Peyer's patch (tissue), 4 donors: Measurements from ENCODE around the gene TMPRSS3. TPM values are rescaled to one million over a fixed set of nuclear protein-coding genes. Genes with fewer than 3 reads are reported as not detected.

Experiments
- DNase-seq, 3 donors: peaks; one replicate each; pipeline ENCODE4 v3.0.0-alpha.2; 2017 to 2019
- H3K27ac ChIP-seq, 4 donors: fragments of 200-600 bp; sonication (generic); one replicate each; pipeline ENCODE4 v1.5.1; 2016 to 2019
- H3K27me3 ChIP-seq, 2 donors: fragments of 200-600 bp; sonication (generic); one replicate each; pipeline ENCODE4 v1.5.1; 2019
- H3K36me3 ChIP-seq, 3 donors: fragments of 200-600 bp; sonication (generic); one replicate each; pipeline ENCODE4 v1.5.1; 2016 to 2019
- H3K4me1 ChIP-seq, 4 donors: fragments of 200-600 bp; sonication (generic); one replicate each; pipeline ENCODE4 v1.5.1; 2016 to 2019
- H3K4me3 ChIP-seq, 4 donors: fragments of 200-600 bp; sonication (generic); 1 replicate in 3 of 4; 2 replicates in 1 of 4; pipeline ENCODE4 v1.5.1; 2016 to 2019; ENCODE audit warnings: mild to moderate bottlenecking in 1 of 4
- H3K9me3 ChIP-seq, 4 donors: fragments of 200-600 bp; sonication (generic); one replicate each; pipeline ENCODE4 v1.5.1; 2016 to 2019; ENCODE audit warnings: mild to moderate bottlenecking in 1 of 4
- POLR2A ChIP-seq, 2 donors: fragments of 450-650 bp; IDR thresholded peaks; one replicate each; pipeline ENCODE4 v1.5.1; 2017; ENCODE audit warnings: antibody characterized with exemption in 2 of 2, mild to moderate bottlenecking in 2 of 2, moderate library complexity in 2 of 2
- total RNA-seq, 4 donors: library from RNA; depleted of rRNA; stranded (reverse); fragments of >200 nt; gene quantifications; one replicate each; pipeline ENCODE4 v1.1.0, GENCODE V29; 2016
- TF ChIP-seq, protein P1 (sequence below), 6 experiments: fragments of 450-650 bp in 4 of 6; fragments of 200-600 bp in 2 of 6; sonication (generic) in 1 of 6; IDR thresholded peaks; one replicate each; pipeline ENCODE4 v1.5.1; 2017 to 2019; ENCODE audit warnings: antibody characterized with exemption in 6 of 6, mild to moderate bottlenecking in 3 of 6, moderate library complexity in 1 of 6

The TMPRSS3 gene
- total RNA-seq, 4 donors from 2014 or later = 0.54 to 2.5 TPM; not detected in 2

DNA sequence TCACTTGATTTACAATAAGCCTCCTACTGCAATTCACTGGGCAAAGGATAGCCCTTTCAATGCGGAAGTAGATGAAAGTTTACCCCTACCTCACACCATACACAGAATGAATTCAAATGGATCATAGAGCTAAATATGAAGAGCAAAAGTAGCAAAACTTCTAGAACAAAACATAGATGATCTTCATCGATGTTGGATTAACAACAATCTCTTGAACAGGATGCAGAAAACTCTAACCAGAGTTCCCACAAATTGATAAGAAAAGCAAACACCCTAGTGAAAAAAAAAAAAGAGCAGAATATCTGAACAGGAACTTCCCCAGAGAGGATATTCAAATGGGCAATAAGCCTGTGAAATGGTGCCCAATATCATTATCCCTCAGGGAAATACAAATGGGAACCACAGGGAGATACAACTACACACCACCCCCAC, 6.0 kb upstream of the TMPRSS3 start:
- no peak for DNase-seq
- no peaks in the 10 kb centered on the region for H3K27me3 ChIP-seq
- peaks cover 0 to 3% (median 0%) of the 10 kb centered on the region in 4 donors for H3K9me3 ChIP-seq
- no peak overlapping the region for H3K4me3 ChIP-seq
- H3K27ac ChIP-seq = peak overlapping the region in 1 of 4 donors; percentile 58
- TF ChIP-seq POLR2A (IDR thresholded peaks at IDR 0.05) = no peak
- TF ChIP-seq, protein P1, sequence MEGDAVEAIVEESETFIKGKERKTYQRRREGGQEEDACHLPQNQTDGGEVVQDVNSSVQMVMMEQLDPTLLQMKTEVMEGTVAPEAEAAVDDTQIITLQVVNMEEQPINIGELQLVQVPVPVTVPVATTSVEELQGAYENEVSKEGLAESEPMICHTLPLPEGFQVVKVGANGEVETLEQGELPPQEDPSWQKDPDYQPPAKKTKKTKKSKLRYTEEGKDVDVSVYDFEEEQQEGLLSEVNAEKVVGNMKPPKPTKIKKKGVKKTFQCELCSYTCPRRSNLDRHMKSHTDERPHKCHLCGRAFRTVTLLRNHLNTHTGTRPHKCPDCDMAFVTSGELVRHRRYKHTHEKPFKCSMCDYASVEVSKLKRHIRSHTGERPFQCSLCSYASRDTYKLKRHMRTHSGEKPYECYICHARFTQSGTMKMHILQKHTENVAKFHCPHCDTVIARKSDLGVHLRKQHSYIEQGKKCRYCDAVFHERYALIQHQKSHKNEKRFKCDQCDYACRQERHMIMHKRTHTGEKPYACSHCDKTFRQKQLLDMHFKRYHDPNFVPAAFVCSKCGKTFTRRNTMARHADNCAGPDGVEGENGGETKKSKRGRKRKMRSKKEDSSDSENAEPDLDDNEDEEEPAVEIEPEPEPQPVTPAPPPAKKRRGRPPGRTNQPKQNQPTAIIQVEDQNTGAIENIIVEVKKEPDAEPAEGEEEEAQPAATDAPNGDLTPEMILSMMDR (IDR thresholded peaks at IDR 0.05) = no peak
- no peaks in the 10 kb centered on the region for H3K36me3 ChIP-seq
- no peaks in the 10 kb centered on the region for H3K4me1 ChIP-seq

DNA sequence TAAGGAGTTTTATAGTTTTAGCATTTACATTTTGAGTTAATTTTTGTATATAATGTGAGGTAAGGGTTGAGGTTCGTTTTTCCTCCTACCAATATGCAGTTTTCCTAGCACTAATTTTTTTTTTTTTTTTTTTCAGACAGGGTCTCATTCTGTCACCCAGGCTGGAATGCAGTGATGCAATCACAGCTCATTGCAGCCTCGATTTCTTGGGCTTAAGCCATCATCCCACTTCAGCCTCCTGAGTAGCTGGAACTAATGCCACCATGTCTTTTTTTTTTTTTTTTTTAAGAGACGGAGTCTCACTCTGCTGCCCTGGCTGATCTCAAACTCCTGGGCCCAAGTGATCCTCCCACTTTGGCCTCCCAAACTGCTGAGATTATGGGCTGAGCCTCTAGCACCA, 5.3 kb upstream of the TMPRSS3 start:
- no peak for DNase-seq
- peak overlapping the region in 1 of 4 donors; percentile 37 for H3K27ac ChIP-seq

DNA sequence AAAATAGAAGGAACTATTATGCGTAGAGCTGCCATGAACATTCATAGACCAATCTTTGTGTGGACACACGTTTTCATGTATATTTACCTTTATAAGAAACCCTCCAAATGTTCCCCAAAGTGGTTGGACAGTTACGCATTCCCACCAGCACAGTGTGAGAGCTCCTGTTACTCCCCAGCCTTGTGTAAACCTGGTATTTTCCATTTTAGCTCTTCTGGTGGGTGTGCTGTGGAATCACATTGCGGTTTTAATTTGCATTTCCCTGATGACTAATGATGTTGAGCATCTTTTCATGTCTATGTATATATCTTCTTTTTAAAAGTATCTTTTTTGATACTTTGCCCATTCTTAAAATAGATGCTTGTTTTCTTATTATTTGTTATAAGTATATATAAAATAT, 4.7 kb upstream of the TMPRSS3 start:
- TF ChIP-seq, protein P1 (IDR thresholded peaks at IDR 0.05) = no peak
- TF ChIP-seq POLR2A (IDR thresholded peaks at IDR 0.05) = no peak
- no peaks in the 10 kb centered on the region for H3K36me3 ChIP-seq
- H3K4me3 ChIP-seq = no peak overlapping the region
- H3K27me3 ChIP-seq = no peaks in the 10 kb centered on the region
- no peak overlapping the region for H3K27ac ChIP-seq
- DNase-seq = no peak
- peaks cover 0 to 3% (median 0%) of the 10 kb centered on the region in 4 donors for H3K9me3 ChIP-seq
- no peaks in the 10 kb centered on the region for H3K4me1 ChIP-seq

More for the DNA sequence above, 5.3 kb upstream of the TMPRSS3 start:
- H3K36me3 ChIP-seq = no peaks in the 10 kb centered on the region
- no peak overlapping the region for H3K4me3 ChIP-seq
- TF ChIP-seq, protein P1 (IDR thresholded peaks at IDR 0.05) = no peak
- TF ChIP-seq POLR2A (IDR thresholded peaks at IDR 0.05) = no peak
- no peaks in the 10 kb centered on the region for H3K27me3 ChIP-seq
- H3K9me3 ChIP-seq = peaks cover 0 to 3% (median 0%) of the 10 kb centered on the region in 4 donors
- H3K4me1 ChIP-seq = no peaks in the 10 kb centered on the region

DNA sequence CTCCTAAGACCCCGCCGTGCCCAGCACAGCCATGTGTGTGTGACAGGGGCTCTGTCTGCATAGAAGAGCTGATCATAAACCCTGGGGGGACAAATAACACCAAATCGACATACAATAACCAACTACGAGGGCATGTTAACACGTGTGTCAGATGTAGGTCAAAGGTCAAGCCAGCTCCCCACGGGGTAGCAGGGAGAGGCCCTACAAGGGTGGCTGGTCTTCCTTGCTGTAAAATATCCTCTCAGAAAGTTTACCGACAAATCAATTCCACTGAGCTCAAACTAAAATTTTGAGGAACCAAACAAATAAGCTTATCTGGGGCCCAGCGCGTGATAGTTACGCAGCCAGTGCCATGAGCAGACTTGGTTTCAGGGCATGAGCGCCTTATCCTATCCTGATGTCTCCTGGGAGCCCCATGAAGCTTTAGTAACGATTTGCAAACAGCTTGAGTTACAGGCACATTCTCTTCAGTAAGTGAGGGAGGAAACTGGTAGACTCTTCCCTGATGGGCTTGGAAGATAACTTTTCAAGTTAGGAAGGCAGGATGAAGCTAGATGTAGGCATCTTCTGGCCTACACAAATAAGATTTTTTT, 2.7 kb upstream of the TMPRSS3 start:
- no peak overlapping the region for H3K4me3 ChIP-seq
- no peaks in the 10 kb centered on the region for H3K4me1 ChIP-seq
- H3K9me3 ChIP-seq = peaks cover 0 to 3% (median 0%) of the 10 kb centered on the region in 4 donors
- H3K27me3 ChIP-seq = no peaks in the 10 kb centered on the region
- DNase-seq = no peak
- TF ChIP-seq, protein P1 (IDR thresholded peaks at IDR 0.05) = no peak
- no peak for TF ChIP-seq POLR2A (IDR thresholded peaks at IDR 0.05)
- no peaks in the 10 kb centered on the region for H3K36me3 ChIP-seq
- peak overlapping the region in 1 of 4 donors; percentile 14 for H3K27ac ChIP-seq

DNA sequence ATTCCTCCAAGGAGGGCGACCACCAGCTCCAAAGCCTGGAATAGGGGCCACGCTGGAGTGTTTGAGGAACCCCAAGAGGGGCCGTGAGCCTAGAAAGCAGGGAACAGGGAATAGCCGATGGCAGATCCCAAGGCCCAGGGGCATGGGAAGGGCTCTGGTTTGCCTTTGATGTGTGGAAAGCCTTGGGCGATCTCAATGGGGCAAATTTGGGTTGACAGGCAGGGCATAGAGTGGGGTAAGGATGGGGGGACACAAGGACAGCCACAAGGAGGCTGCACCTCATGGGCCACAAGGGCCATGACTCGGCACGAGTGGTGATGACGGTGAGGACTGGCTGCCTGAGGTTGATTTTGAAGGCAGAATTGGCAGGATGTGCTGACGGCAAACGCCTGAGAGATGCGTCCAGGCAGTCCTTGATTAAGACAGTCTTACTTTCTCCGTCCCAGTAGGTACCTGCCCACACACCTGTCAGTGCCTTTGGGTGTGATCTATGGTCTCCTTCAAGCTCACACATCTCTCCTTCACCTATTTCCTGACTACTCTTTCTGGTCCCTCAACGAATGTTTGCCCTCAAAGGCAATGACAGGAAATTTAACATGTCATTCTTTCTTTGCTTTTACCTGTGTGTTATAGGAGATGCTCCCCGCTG, 2.0 kb upstream of the TMPRSS3 start:
- no peak for DNase-seq
- H3K27ac ChIP-seq = no peak overlapping the region
- no peaks in the 10 kb centered on the region for H3K4me1 ChIP-seq
- H3K9me3 ChIP-seq = peaks cover 0 to 3% (median 0%) of the 10 kb centered on the region in 4 donors
- no peaks in the 10 kb centered on the region for H3K36me3 ChIP-seq
- H3K4me3 ChIP-seq = no peak overlapping the region
- no peak for TF ChIP-seq POLR2A (IDR thresholded peaks at IDR 0.05)
- TF ChIP-seq, protein P1 (IDR thresholded peaks at IDR 0.05) = no peak
- no peaks in the 10 kb centered on the region for H3K27me3 ChIP-seq
